SK-N-SH treated with all-trans-retinoic acid at 6 μM for 48 hours (cell line): Measurements from ENCODE around the gene KISS1.

Experiments
- POU6F1 ChIP-seq: fragments of 250-450 bp; sonication (Bioruptor Pico); IDR thresholded peaks from 2 replicates; pipeline ENCODE4 v1.8.0; 2021; ENCODE audit warnings: low read depth, mild to moderate bottlenecking, moderate library complexity, borderline replicate concordance
- RARB ChIP-seq: fragments of 250-450 bp; sonication (Bioruptor Pico); IDR thresholded peaks from 2 replicates; pipeline ENCODE4 v1.8.0; 2021; ENCODE audit warnings: mild to moderate bottlenecking, moderate library complexity
- SNAI2 ChIP-seq: fragments of 250-450 bp; sonication (Bioruptor Pico); IDR thresholded peaks from 2 replicates; pipeline ENCODE4 v1.5.0; 2020; ENCODE audit warnings: mild to moderate bottlenecking, moderate library complexity

GRCh38 chr1:204155881-204156280 is 40.4 kb downstream of the KISS1 start:
- TF ChIP-seq SNAI2 (CRISPR knock-in tag) (no peak), POU6F1 (CRISPR knock-in tag) (no peak), RARB (CRISPR knock-in tag) (no peak)
